Adrenal gland (tissue), 12 donors: ENCODE results near the gene TLN1. TPM values are rescaled to one million over a fixed set of nuclear protein-coding genes. Genes with fewer than 3 reads are reported as not detected.

Experiments used
- DNase-seq, 7 donors: peaks; one replicate each; pipeline ENCODE4 v3.0.0-alpha.2; 2019 to 2020
- H3K27ac ChIP-seq, 5 donors: fragments of 200-600 bp; sonication (generic) in 4 of 5; 1 replicate in 3 of 5; 2 replicates in 2 of 5; pipeline versions ENCODE4 v1.5.1 to v1.8.0; 2016 to 2020; ENCODE audit warnings: mild to moderate bottlenecking in 1 of 5
- H3K27me3 ChIP-seq: fragments of 200-600 bp; 2 replicates; pipeline ENCODE4 v1.8.0; 2021
- H3K36me3 ChIP-seq, 2 donors: fragments of 200-600 bp; replicated peaks in 1 of 2; 1 replicate in 1 of 2; 2 replicates in 1 of 2; pipeline versions ENCODE4 v1.5.1 to v1.8.0; 2018 to 2022
- H3K4me1 ChIP-seq, 2 donors: fragments of 200-600 bp; replicated peaks in 1 of 2; 1 replicate in 1 of 2; 2 replicates in 1 of 2; pipeline versions ENCODE4 v1.5.1 to v1.8.0; 2018 to 2021
- H3K4me3 ChIP-seq, 4 donors: fragments of 200-600 bp; sonication (generic) in 3 of 4; one replicate each; pipeline ENCODE4 v1.5.1; 2016 to 2018
- H3K9me3 ChIP-seq, 3 donors: fragments of 200-600 bp; sonication (generic) in 1 of 3; replicated peaks in 1 of 3; 1 replicate in 2 of 3; 2 replicates in 1 of 3; pipeline versions ENCODE4 v1.5.1 to v1.8.0; 2016 to 2021
- CTCF ChIP-seq, 6 experiments: fragments of 450-650 bp in 4 of 6; fragments of 200-600 bp in 2 of 6; sonication (generic) in 1 of 6; IDR thresholded peaks; 1 replicate in 5 of 6; 2 replicates in 1 of 6; pipeline versions ENCODE4 v1.5.1 to v1.8.0; 2016 to 2021; ENCODE audit warnings: antibody characterized with exemption in 6 of 6, mild to moderate bottlenecking in 2 of 6, moderate library complexity in 1 of 6
- POLR2A ChIP-seq, 2 donors: fragments of 450-650 bp; IDR thresholded peaks; one replicate each; pipeline ENCODE4 v1.6.1; 2017; ENCODE audit warnings: antibody characterized with exemption in 2 of 2, mild to moderate bottlenecking in 2 of 2, moderate library complexity in 1 of 2
- WGBS, 4 donors: extraction: QIAGEN DNeasy Blood & Tissue Kit in 2 of 4; methylation state at CpG; one replicate each; pipeline versions ENCODE4 v1.1.5 to v1.1.7; 2013 to 2017; 5-methylcytosine and 5-hydroxymethylcytosine counted together
- intact Hi-C, 2 donors: fragments of 100-400 bp; cut with DNase I; formaldehyde crosslinking; loops; one replicate each; pipeline versions ENCODE4 v1.14.1 to v1.15.0; 2022 to 2023
- polyA plus RNA-seq, 3 donors: library from polyadenylated mRNA; stranded (reverse); fragments of 200-250 nt in 2 of 3; fragments of 350-450 nt in 1 of 3; fragmentation: Illumina TruSeq in 1 of 3; extraction: RNeasy Lipid Tissue Mini Kit (QIAGEN cat#74804) in 1 of 3; gene quantifications; one replicate each; pipeline ENCODE4 v1.2.3, GENCODE V29; 2013 to 2014
- total RNA-seq, 9 donors: library from RNA; depleted of rRNA in 4 of 9; stranded (reverse); fragments of >200 nt in 4 of 9; fragments of 120-200 nt in 1 of 9; fragmentation: NEBNext Ultra II Directional in 1 of 9; extraction: Animal tissue kit (Norgen Biotek cat#: 25700) in 1 of 9; gene quantifications; one replicate each; pipeline versions ENCODE4 v1.1.0 to v1.2.4, GENCODE V29; 2013 to 2023
- donor health status: healthy with polysubstance abuse.
- donor health status: Bipolar disorder and iron deficiency.
- donor health status: DM: yes; HTN: yes; CAD: no.
- donor health status: DM: no; HTN: no; CAD: no.
- donor health status: DM: no; HTN: no; CAD: no.
- donor health status: DM: yes; HTN: yes; CAD: no.

Gene TLN1
- total and polyA plus RNA-seq, 12 donors: 157 to 565 (median 296) TPM

- peak overlapping the region in 3 of 5 donors; percentile 36 to 97 (median 74) for H3K27ac ChIP-seq
- H3K9me3 ChIP-seq: no peaks in the 10 kb centered on the region
- H3K4me1 ChIP-seq: peaks cover 18 to 44% of the 10 kb centered on the region in 2 donors
- H3K36me3 ChIP-seq: peaks cover 0 to 4% of the 10 kb centered on the region in 2 donors
- peak in 5 of 7 donors; percentile 55 to 72 (median 56) for DNase-seq
- no peak overlapping the region for H3K4me3 ChIP-seq
- intact Hi-C loops: loop anchor here in 1 of 2 donors (5.0 kb wide), 2 partner anchors 36 to 71 kb away; partner anchors contain the start of genes CREB3 and TLN1
- H3K27me3 ChIP-seq: no peaks in the 10 kb centered on the region
- 28 to 39% (median 33%) methylated on average over 9 of the region's 9 CpGs for WGBS, 4 donors
- TF ChIP-seq CTCF (IDR thresholded peaks at IDR 0.05): peak; percentile 38 to 58 (median 50)
- TF ChIP-seq POLR2A (IDR thresholded peaks at IDR 0.05): no peak
These were observed 71.0 kb downstream of the TLN1 start for GRCh38 chr9:35660966-35661415.

GRCh38 chr9:35659340-35659739, 72.7 kb downstream of the TLN1 start:
- Histone ChIP-seq H3K27me3 (no peaks in the 10 kb centered on the region), H3K4me3 (peak overlapping the region in 1 of 4 donors; percentile 78), H3K9me3 (no peaks in the 10 kb centered on the region), H3K36me3 (peaks cover 0 to 4% of the 10 kb centered on the region in 2 donors), H3K4me1 (peaks cover 6 to 31% of the 10 kb centered on the region in 2 donors), H3K27ac (peak overlapping the region in 4 of 5 donors; percentile 88 to 97 (median 96))
- DNase-seq: peak in 2 of 7 donors; percentile 16 to 28
- 62 to 75% (median 64%) methylated on average over 3 of the region's 3 CpGs for WGBS, 4 donors
- intact Hi-C loops: no loop called here
- no peak for TF ChIP-seq CTCF (IDR thresholded peaks at IDR 0.05)
- no peak for TF ChIP-seq POLR2A (IDR thresholded peaks at IDR 0.05)

GRCh38 chr9:35658968-35659220, 73.1 kb downstream of the TLN1 start:
- 0 to 3% (median 0%) methylated on average over 2 of the region's 2 CpGs for WGBS, 4 donors
- Histone ChIP-seq H3K9me3 (no peaks in the 10 kb centered on the region), H3K27me3 (no peaks in the 10 kb centered on the region), H3K4me1 (peaks cover 6 to 31% of the 10 kb centered on the region in 2 donors), H3K27ac (peak overlapping the region; percentile 80 to 97 (median 95)), H3K36me3 (peaks cover 0 to 4% of the 10 kb centered on the region in 2 donors), H3K4me3 (peak overlapping the region in 3 of 4 donors; percentile 53 to 82 (median 78))
- intact Hi-C loops: no loop called here
- peak in 5 of 7 donors; percentile 64 to 80 (median 71) for DNase-seq
- TF ChIP-seq CTCF (IDR thresholded peaks at IDR 0.05) (no peak), POLR2A (IDR thresholded peaks at IDR 0.05) (no peak)

GRCh38 chr9:35658137-35658967, 73.6 kb downstream of the TLN1 start, which contains the start of gene CCDC107:
TSS of gene CCDC107 (plus strand) at chr9:35658292. CDS start at chr9:35658380, 88 bp downstream.
- WGBS, 4 donors: 0 to 2% (median 0%) methylated on average over 21 to 67 of the region's 67 CpGs
- peaks cover 6 to 31% of the 10 kb centered on the region in 2 donors for H3K4me1 ChIP-seq
- H3K27ac ChIP-seq: peak within 1 kb of the TSS; percentile 80 to 97 (median 95)
- H3K4me3 ChIP-seq: peak within 1 kb of the TSS; percentile 53 to 82 (median 78)
- peaks cover 0 to 4% of the 10 kb centered on the region in 2 donors for H3K36me3 ChIP-seq
- no peaks in the 10 kb centered on the region for H3K27me3 ChIP-seq
- H3K9me3 ChIP-seq: no peaks in the 10 kb centered on the region
- intact Hi-C loops: no loop called here
- DNase-seq: peak; percentile 83 to 90 (median 87)
- peak; percentile 80 to 81 for TF ChIP-seq POLR2A (IDR thresholded peaks at IDR 0.05)
- TF ChIP-seq CTCF (IDR thresholded peaks at IDR 0.05): peak; percentile 41 to 65 (median 59)
